Calu3 (cell line): ENCODE measurements around the gene USP3. TPM values are rescaled to one million over a fixed set of nuclear protein-coding genes. Genes with fewer than 3 reads are reported as not detected.

Experiments used
- BruUV-seq: library from RNA; stranded (reverse); fragments of 400-500 nt; replicated peaks from 2 replicates; lab custom pipeline; 2021; lab: Mats Ljungman, UMichigan
- CTCF ChIA-PET: fragments of 300-600 bp; sonication (Branson Sonifier 250); formaldehyde crosslinking; loops from one replicate; lab custom pipeline; 2022; ENCODE audit warnings: antibody characterized with exemption; lab: Charles Lee
- DNase-seq: peaks from one replicate; pipeline ENCODE4 v3.0.0; 2022
- H3K27ac Mint-ChIP-seq: one replicate; pipeline ENCODE4 v1.8.0; 2022; ENCODE audit warnings: mixed read lengths; ENCODE audit not compliant: unreplicated experiment
- H3K27me3 Mint-ChIP-seq: one replicate; pipeline ENCODE4 v1.8.0; 2022; ENCODE audit warnings: mixed read lengths; ENCODE audit not compliant: unreplicated experiment
- H3K36me3 Mint-ChIP-seq: one replicate; pipeline ENCODE4 v1.8.0; 2022; ENCODE audit warnings: mild to moderate bottlenecking, moderate library complexity, mixed read lengths; ENCODE audit not compliant: insufficient read depth, unreplicated experiment
- H3K4me1 Mint-ChIP-seq: one replicate; pipeline ENCODE4 v1.8.0; 2022; ENCODE audit warnings: mild to moderate bottlenecking, low read depth, mixed read lengths; ENCODE audit not compliant: unreplicated experiment
- H3K4me3 Mint-ChIP-seq: one replicate; pipeline ENCODE4 v1.8.0; 2022; ENCODE audit warnings: mild to moderate bottlenecking, low read depth, moderate library complexity, mixed read lengths; ENCODE audit not compliant: unreplicated experiment
- H3K9me3 Mint-ChIP-seq: one replicate; pipeline ENCODE4 v1.8.0; 2022; ENCODE audit warnings: low read depth, mixed read lengths; ENCODE audit not compliant: unreplicated experiment
- CTCF ChIP-seq: fragments of 200-600 bp; IDR thresholded peaks from one replicate; pipeline ENCODE4 v1.8.0; 2022; ENCODE audit warnings: antibody characterized with exemption; ENCODE audit not compliant: unreplicated experiment
- intact Hi-C: fragments of 100-400 bp; cut with micrococcal nuclease; formaldehyde crosslinking; loops from one replicate; pipeline ENCODE4 v1.10.0; 2022; ENCODE audit not compliant: unreplicated experiment
- total RNA-seq: library from RNA; stranded (reverse); gene quantifications from 2 replicates; pipeline ENCODE4 v1.2.3, GENCODE V29; 2022

USP3 gene
- total RNA-seq, 1 experiment from 2014 or later: 80.8 TPM

- Mint-ChIP-seq H3K27me3 (no peaks in the 10 kb centered on the region), H3K27ac (no peak overlapping the region), H3K36me3 (peaks cover 27% of the 10 kb centered on the region), H3K4me3 (no peak overlapping the region), H3K9me3 (peaks cover 3% of the 10 kb centered on the region), H3K4me1 (peaks cover 46% of the 10 kb centered on the region)
- intact Hi-C loops: no loop called here
- TF ChIP-seq CTCF: no peak
- no TSS peak for BruUV-seq
- DNase-seq: no peak
- CTCF ChIA-PET: interaction anchor here (1.3 kb wide), 1 partner anchor 47 kb away, joined by 4 read pairs; no protein-coding TSS in a partner anchor
These were observed 45.5 kb upstream of the USP3 start for GRCh38 chr15:63458794-63459395.

GRCh38 chr15:63460210-63461155, 43.9 kb upstream of the USP3 start:
- CTCF ChIA-PET: interaction anchor here (1.0 to 2.0 kb wide), 7 partner anchors 14 to 169 kb away, joined by 3 to 9 read pairs (median 4); no protein-coding TSS in a partner anchor
- Mint-ChIP-seq H3K4me1 (peaks cover 62% of the 10 kb centered on the region), H3K36me3 (peaks cover 27% of the 10 kb centered on the region), H3K9me3 (peaks cover 3% of the 10 kb centered on the region), H3K27me3 (no peaks in the 10 kb centered on the region), H3K4me3 (peak overlapping the region; percentile 81), H3K27ac (peak overlapping the region; percentile 98)
- intact Hi-C loops: loop anchor here (2.0 kb wide), 2 partner anchors 56 to 172 kb away; no protein-coding TSS in a partner anchor
- no TSS peak for BruUV-seq
- no peak for TF ChIP-seq CTCF
- peak; percentile 65 for DNase-seq

- TSS peak; percentile 95 for BruUV-seq
- intact Hi-C loops: loop anchor here (2.0 kb wide), 2 partner anchors 57 to 173 kb away; no protein-coding TSS in a partner anchor
- CTCF ChIA-PET: interaction anchor here (0.7 to 2.0 kb wide), 7 partner anchors 41 to 424 kb away, joined by 3 to 9 read pairs (median 3); no protein-coding TSS in a partner anchor
- Mint-ChIP-seq H3K9me3 (peaks cover 3% of the 10 kb centered on the region), H3K27me3 (no peaks in the 10 kb centered on the region), H3K4me1 (peaks cover 61% of the 10 kb centered on the region), H3K4me3 (peak overlapping the region; percentile 81), H3K27ac (peak overlapping the region; percentile 98), H3K36me3 (peaks cover 27% of the 10 kb centered on the region)
- peak; percentile 72 for DNase-seq
- TF ChIP-seq CTCF: peak; percentile 19
These were observed 43.0 kb upstream of the USP3 start for GRCh38 chr15:63461230-63461985.

GRCh38 chr15:63462088-63462487, 42.3 kb upstream of the USP3 start:
- no TSS peak for BruUV-seq
- intact Hi-C loops: loop anchor here (2.0 kb wide), 1 partner anchor 91 kb away; no protein-coding TSS in a partner anchor
- Mint-ChIP-seq H3K27me3 (no peaks in the 10 kb centered on the region), H3K9me3 (peaks cover 3% of the 10 kb centered on the region), H3K27ac (peak overlapping the region; percentile 98), H3K4me3 (peak overlapping the region; percentile 81), H3K4me1 (peaks cover 65% of the 10 kb centered on the region), H3K36me3 (peaks cover 27% of the 10 kb centered on the region)
- TF ChIP-seq CTCF: no peak
- CTCF ChIA-PET: interaction anchor here (0.6 to 2.0 kb wide), 6 partner anchors 20 to 171 kb away, joined by 3 to 9 read pairs (median 4); no protein-coding TSS in a partner anchor
- no peak for DNase-seq
